ENCODE measurements around the gene BPIFA2.

- no peak for TF ChIP-seq POLR2A (IDR thresholded peaks at IDR 0.05)
- TF ChIP-seq CTCF (IDR thresholded peaks at IDR 0.05): no peak
These were observed 3.9 kb upstream of the BPIFA2 start for GRCh38 chr20:33163856-33164762.
